ENCODE results near the gene PDZRN4.

PDZRN4 gene

GRCh38 chr12:41362931-41363330, 174.8 kb downstream of the PDZRN4 start:
- no peak for DNase-seq (ENCODE audit: low read depth)

- DNase-seq (ENCODE audit: low read depth) = no peak
Observed at GRCh38 chr12:41364211-41364610, 176.1 kb downstream of the PDZRN4 start.

GRCh38 chr12:41365653-41366171, 177.6 kb downstream of the PDZRN4 start:
- DNase-seq (ENCODE audit: low read depth) = no peak

GRCh38 chr12:41367726-41368405, 179.7 kb downstream of the PDZRN4 start:
- DNase-seq (ENCODE audit: low read depth) = no peak

- DNase-seq (ENCODE audit: low read depth) = no peak
Observed at GRCh38 chr12:41380878-41381277, 192.8 kb downstream of the PDZRN4 start.

- no peak for DNase-seq (ENCODE audit: low read depth)
Observed at GRCh38 chr12:41402801-41403200, 214.7 kb downstream of the PDZRN4 start.

GRCh38 chr12:41407232-41407799, 219.2 kb downstream of the PDZRN4 start:
- DNase-seq (ENCODE audit: low read depth) = no peak

GRCh38 chr12:41409628-41410027, 221.5 kb downstream of the PDZRN4 start:
- DNase-seq (ENCODE audit: low read depth) = no peak

GRCh38 chr12:41418586-41418985, 230.5 kb downstream of the PDZRN4 start:
- DNase-seq (ENCODE audit: low read depth) = no peak

- DNase-seq (ENCODE audit: low read depth) = no peak
Observed at GRCh38 chr12:41419131-41419893, 231.2 kb downstream of the PDZRN4 start.

GRCh38 chr12:41424651-41425050, 236.5 kb downstream of the PDZRN4 start:
- DNase-seq (ENCODE audit: low read depth) = no peak

GRCh38 chr12:41433460-41433859, 245.3 kb downstream of the PDZRN4 start:
- no peak for DNase-seq (ENCODE audit: low read depth)

GRCh38 chr12:41436076-41436475, 248.0 kb downstream of the PDZRN4 start:
- DNase-seq (ENCODE audit: low read depth) = no peak

GRCh38 chr12:41437563-41437962, 249.4 kb downstream of the PDZRN4 start:
- no peak for DNase-seq (ENCODE audit: low read depth)

- DNase-seq (ENCODE audit: low read depth) = no peak
Observed at GRCh38 chr12:41438854-41439541, 250.9 kb downstream of the PDZRN4 start.

- no peak for DNase-seq (ENCODE audit: low read depth)
Observed at GRCh38 chr12:41439801-41440200, 251.7 kb downstream of the PDZRN4 start.

GRCh38 chr12:41441180-41441579, 253.1 kb downstream of the PDZRN4 start:
- no peak for DNase-seq (ENCODE audit: low read depth)

GRCh38 chr12:41442896-41443295, 254.8 kb downstream of the PDZRN4 start:
- DNase-seq (ENCODE audit: low read depth) = no peak

- DNase-seq (ENCODE audit: low read depth) = no peak
Observed at GRCh38 chr12:41443690-41444089, 255.6 kb downstream of the PDZRN4 start.

GRCh38 chr12:41452838-41453407, 264.8 kb downstream of the PDZRN4 start:
- no peak for DNase-seq (ENCODE audit: low read depth)

GRCh38 chr12:41453409-41453808, 265.3 kb downstream of the PDZRN4 start:
- no peak for DNase-seq (ENCODE audit: low read depth)
